Epithelial cell of esophagus (primary cell): Measurements from ENCODE around the gene ZNF577.

Source experiments
- DNase-seq: peaks from one replicate; pipeline ENCODE4 v3.0.0; 2010; ENCODE audit warnings: low read depth
- H3K4me3 ChIP-seq: 2 replicates; pipeline ENCODE4 v1.5.1; 2011; ENCODE audit warnings: mild to moderate bottlenecking, low read length, control low read depth
- TF ChIP-seq, protein P1 (sequence below): IDR thresholded peaks from 2 replicates; pipeline ENCODE4 v1.5.1; 2011; ENCODE audit warnings: low read depth, mild to moderate bottlenecking, low read length, control low read depth, inconsistent platforms; ENCODE audit not compliant: insufficient read depth; ENCODE audit errors: missing control alignments

ZNF577 gene

DNA sequence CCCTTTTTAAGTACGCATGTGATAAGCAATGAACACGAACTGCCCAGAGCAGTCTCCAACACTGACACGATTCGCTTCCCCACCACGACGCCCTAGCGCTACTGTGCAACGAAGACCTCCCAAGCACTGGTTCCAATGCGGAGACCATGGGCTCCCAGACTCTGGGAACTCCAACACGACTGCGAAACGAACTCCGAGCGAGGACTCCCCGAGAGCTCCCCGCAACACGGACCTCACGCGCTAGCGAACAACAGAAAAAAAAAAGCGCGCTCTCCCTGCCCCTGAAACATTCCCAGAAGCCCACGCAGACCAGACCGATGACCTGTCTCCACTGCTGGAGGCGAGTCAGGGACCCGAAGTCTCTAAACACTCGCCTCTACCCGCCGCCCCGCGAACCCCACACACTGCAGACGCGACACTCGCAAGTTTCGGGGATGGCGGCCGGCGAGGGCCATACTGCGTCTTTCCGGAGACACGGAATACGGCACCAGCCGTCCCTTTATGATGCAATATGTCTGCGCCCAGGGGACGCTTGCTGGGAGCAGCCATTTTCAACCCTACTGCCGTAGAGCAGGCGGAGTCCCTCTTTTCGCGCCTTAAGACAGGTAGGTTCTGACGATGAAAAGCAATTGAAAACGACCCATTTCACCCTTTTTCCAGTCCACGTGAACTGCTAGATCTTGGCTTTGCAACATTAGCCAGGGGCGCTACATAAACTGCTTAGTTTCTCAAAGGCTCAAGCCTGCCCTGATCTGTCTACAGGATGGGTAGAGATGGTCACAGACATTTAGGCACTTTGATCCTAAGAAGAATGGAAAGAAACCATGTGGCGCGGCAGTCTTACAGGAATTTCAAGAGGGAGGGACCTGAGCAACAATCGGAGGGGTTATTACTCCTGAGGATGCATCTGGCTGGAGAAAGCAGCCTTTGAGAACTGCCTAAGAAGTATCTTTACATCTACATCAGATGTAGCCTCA lies at the start of gene ZNF577:
Gene ZNF577, minus strand, starts transcription at position 430 of the 977 bp plus-strand sequence. CDS start 7,569 bp downstream, outside the sequence.
- DNase-seq: peak; percentile 96
- TF ChIP-seq, protein P1, sequence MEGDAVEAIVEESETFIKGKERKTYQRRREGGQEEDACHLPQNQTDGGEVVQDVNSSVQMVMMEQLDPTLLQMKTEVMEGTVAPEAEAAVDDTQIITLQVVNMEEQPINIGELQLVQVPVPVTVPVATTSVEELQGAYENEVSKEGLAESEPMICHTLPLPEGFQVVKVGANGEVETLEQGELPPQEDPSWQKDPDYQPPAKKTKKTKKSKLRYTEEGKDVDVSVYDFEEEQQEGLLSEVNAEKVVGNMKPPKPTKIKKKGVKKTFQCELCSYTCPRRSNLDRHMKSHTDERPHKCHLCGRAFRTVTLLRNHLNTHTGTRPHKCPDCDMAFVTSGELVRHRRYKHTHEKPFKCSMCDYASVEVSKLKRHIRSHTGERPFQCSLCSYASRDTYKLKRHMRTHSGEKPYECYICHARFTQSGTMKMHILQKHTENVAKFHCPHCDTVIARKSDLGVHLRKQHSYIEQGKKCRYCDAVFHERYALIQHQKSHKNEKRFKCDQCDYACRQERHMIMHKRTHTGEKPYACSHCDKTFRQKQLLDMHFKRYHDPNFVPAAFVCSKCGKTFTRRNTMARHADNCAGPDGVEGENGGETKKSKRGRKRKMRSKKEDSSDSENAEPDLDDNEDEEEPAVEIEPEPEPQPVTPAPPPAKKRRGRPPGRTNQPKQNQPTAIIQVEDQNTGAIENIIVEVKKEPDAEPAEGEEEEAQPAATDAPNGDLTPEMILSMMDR: no peak
- peak within 1 kb of the TSS; percentile 97 for H3K4me3 ChIP-seq

DNA sequence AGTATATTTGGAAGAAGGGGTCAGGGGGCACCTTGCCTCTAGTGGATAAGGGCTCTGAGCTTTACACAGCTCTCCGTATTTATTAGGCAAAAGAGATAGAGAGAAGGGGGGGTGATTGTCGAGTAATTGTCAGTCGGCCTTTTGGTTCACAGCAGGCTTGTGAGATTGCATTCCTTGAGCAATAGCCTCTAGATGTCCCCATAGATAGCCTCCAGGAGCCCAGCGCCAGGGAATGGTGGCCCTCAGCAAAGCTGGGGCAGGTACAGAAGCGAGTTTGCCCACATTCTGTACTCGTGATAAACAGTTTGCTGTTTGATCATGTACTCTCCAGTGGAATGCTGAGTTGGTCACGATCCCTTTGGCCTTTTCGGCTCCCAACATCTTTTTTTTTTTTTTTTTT lies 44.2 kb upstream of the ZNF577 start:
- TF ChIP-seq, protein P1: no peak
- no peak for DNase-seq

DNA sequence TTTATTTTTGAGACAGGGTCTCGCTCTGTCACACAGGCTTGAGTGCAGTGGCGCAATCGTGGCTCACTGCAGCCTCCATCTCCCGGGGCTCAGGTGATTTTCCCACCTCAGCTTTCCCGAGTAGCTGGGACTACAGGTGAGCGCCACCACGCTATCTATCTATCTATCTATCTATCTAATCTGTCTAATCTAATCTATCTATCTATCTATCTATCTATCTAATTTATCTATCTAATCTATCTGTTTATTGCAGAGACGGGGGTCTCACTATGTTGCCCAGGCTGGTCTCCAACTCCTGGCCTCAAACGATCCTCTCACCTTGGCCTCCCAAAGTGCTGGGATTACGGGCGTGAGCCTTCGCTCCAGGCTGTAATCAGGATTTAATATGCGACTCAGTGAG lies 40.1 kb upstream of the ZNF577 start:
- TF ChIP-seq, protein P1: no peak
- no peak for DNase-seq
- peak overlapping the region; percentile 89 for H3K4me3 ChIP-seq

More for the DNA sequence above, 44.2 kb upstream of the ZNF577 start:
- H3K4me3 ChIP-seq: no peak overlapping the region

DNA sequence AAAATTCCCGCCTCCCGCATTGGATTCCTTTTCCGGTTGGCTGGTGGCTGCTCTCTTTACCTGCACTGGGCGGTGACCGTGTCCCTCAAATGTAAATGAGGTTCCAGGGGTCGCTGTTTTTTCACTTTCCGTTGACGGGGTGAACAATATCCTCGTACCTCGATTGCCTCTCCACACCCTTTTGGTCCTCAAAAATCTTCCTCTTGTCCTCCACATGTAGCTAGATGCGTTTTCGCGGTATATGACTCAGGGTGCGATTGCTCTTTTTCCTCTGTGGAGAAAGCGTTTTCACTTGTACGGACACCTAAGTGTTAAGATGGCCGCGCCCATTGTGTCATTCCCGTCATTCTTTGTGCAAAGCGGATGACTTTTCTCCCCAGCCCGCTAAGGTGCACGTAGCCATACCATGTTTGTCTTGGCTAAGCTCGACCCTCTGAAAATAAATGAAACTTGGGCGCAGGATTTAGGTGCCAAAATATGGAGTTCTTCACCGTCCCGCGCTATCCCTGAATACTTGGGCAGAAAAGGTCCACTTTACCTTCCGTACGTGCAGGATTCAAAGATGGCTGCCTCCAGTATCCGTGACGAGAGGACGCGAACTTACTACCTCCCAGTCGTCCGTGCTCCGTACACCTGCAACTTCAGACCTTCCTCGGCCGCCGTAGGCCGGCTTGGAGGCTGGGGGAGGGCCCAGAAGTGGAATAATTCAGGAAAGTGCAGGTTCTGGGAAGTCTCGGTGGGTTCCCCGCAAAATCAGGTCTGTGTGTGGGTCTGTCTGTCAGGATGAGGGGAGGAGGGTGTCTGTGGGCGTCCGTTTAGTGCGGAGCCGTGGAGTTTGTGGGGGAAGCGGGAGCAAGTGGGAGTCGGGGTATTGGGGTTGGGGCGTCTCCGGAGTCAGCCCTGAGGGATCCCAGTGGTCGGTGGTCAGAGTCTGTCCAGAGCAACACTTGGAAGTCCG lies 39.3 kb upstream of the ZNF577 start, which contains the start of gene ZNF613:
Gene ZNF613, plus strand, starts transcription at position 689 of the 958 bp plus-strand sequence. CDS start 8,749 bp downstream, outside the sequence.
- peak; percentile 97 for DNase-seq
- TF ChIP-seq, protein P1: peak; percentile 30
- H3K4me3 ChIP-seq: peak within 1 kb of the TSS; percentile 89

DNA sequence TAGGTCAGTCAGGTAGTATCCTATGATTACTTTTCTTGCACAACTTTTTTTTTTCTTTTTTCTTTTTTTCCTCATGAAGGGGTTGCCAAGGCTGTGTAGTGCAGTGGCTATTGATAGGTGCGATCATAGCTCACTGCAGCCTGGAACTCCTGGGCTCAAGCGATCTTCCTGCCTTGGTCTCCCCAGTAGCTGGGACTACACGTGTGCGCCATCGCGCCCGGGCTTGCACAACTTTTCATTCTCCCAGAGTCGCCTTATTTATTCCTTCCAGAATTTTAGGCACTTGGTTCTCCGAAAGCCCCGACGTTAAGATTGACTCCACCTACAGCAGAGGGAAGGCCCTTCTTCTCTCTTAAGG lies 38.7 kb upstream of the ZNF577 start:
- TF ChIP-seq, protein P1: no peak
- no peak for DNase-seq
- H3K4me3 ChIP-seq: peak overlapping the region; percentile 89

DNA sequence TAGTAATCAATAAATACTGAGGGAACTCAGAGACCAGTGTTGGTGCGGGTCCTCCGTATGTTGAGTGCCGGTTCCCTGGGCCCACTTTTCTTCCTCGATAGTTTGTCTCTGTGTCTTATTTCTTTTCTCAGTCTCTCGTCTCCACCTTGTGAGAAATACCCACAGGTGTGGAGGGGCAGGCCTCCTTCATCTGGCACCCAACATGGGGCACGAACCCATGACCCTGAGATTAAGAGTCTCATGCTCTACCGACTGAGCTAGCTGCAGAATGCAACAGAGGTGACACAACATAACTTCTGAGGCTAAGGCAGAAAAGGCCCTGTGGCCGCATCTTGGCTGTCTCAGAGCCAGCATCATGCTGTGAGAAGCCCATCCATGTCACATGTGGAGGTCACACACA lies 34.2 kb upstream of the ZNF577 start:
- no peak for DNase-seq
- TF ChIP-seq, protein P1: no peak
- no peak overlapping the region for H3K4me3 ChIP-seq
